Measurements from ENCODE around the gene WDFY4.

The WDFY4 gene

GRCh38 chr10:48648172-48648942, 36.3 kb upstream of the WDFY4 start:
- peaks cover 0 to 16% of the 10 kb centered on the region in 2 donors for H3K4me1 Mint-ChIP-seq (ENCODE audit: low read depth in 2 of 2)
- no peaks in the 10 kb centered on the region for H3K36me3 Mint-ChIP-seq (ENCODE audit: insufficient read depth)
- DNase-seq (no peak), ATAC-seq (replicated peaks) (no peak)
- H3K9me3 Mint-ChIP-seq = no peaks in the 10 kb centered on the region
- peaks cover 7 to 18% of the 10 kb centered on the region in 2 donors for H3K27me3 Mint-ChIP-seq
- H3K27ac Mint-ChIP-seq = peak overlapping the region in 1 of 2 donors; percentile 80
- no peak overlapping the region for H3K4me3 Mint-ChIP-seq

GRCh38 chr10:48649349-48649944, 35.2 kb upstream of the WDFY4 start:
- DNase-seq (no peak), ATAC-seq (replicated peaks) (no peak)
- peaks cover 8 to 18% of the 10 kb centered on the region in 2 donors for H3K27me3 Mint-ChIP-seq
- no peaks in the 10 kb centered on the region for H3K9me3 Mint-ChIP-seq
- H3K36me3 Mint-ChIP-seq (ENCODE audit: insufficient read depth) = no peaks in the 10 kb centered on the region
- H3K4me3 Mint-ChIP-seq = no peak overlapping the region
- H3K4me1 Mint-ChIP-seq (ENCODE audit: low read depth in 2 of 2) = peaks cover 0 to 16% of the 10 kb centered on the region in 2 donors
- H3K27ac Mint-ChIP-seq = no peak overlapping the region

DNA sequence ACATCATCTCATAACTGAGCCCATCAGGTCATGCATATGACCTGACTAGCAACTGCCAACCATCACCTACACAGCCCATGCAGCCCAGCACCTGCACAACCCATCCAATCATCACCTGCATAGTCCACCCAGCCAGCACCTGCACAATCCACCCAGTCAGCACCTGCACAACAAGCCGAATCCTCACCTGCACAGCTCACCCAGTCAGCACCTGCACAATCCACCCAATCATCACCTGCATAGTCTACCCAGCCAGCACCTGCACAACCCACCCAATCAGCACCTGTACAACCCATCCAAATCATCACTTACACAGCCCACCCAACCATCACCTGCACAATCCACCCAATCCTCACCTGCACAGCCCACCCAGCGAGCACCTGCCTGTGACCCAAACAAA, 33.4 kb upstream of the WDFY4 start:
- DNase-seq (no peak), ATAC-seq (replicated peaks) (no peak)
- H3K27ac Mint-ChIP-seq = no peak overlapping the region
- no peaks in the 10 kb centered on the region for H3K36me3 Mint-ChIP-seq (ENCODE audit: insufficient read depth)
- peaks cover under 1 to 16% of the 10 kb centered on the region in 2 donors for H3K4me1 Mint-ChIP-seq (ENCODE audit: low read depth in 2 of 2)
- H3K27me3 Mint-ChIP-seq = peaks cover 12 to 18% of the 10 kb centered on the region in 2 donors
- no peak overlapping the region for H3K4me3 Mint-ChIP-seq
- no peaks in the 10 kb centered on the region for H3K9me3 Mint-ChIP-seq

DNA sequence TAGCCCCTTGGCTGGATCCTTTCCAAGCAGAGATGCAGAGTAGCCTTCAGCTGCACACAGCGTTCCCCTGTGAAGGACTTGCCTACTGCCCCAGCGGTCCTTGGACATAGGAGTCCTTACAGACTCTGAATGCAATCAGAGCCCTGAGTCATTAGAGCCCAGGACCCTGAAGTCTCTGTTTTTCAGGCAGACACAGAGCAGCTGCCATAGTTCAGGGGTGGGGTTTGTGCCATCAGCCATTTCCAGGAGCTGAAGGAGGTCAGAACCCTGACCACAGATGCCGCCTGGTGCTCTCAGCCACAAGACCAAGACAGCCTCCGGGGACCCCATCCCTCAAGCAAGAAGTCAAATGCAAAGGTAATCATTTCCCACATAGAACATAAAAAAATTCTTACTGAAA, 32.8 kb upstream of the WDFY4 start:
- Mint-ChIP-seq H3K27ac (no peak overlapping the region), H3K4me3 (no peak overlapping the region), H3K9me3 (no peaks in the 10 kb centered on the region), H3K4me1 (ENCODE audit: low read depth in 2 of 2) (peaks cover 5 to 20% of the 10 kb centered on the region in 2 donors), H3K36me3 (ENCODE audit: insufficient read depth) (no peaks in the 10 kb centered on the region), H3K27me3 (peaks cover 12 to 18% of the 10 kb centered on the region in 2 donors)
- ATAC-seq (replicated peaks) = no peak
- no peak for DNase-seq

DNA sequence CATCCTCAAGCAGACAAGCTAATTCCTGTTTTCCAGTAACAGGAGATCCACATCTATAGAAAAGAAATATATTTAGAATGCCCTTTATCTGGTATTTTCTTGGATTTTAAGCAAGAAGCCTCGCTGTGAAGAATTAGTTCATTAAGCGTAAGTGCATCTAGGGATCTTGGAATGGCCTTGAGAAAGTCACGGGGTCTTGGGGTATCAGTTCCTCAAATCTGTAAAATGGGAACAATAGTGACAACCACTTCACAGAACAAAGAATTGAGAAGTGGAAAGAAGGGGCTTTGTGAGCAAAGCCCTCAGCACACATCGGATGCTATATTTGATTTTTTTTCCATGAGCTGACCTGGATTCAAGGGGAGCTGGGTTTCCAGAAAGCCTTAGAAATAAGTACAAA, 32.3 kb upstream of the WDFY4 start:
- H3K27me3 Mint-ChIP-seq = peaks cover 12 to 18% of the 10 kb centered on the region in 2 donors
- H3K4me3 Mint-ChIP-seq = no peak overlapping the region
- H3K36me3 Mint-ChIP-seq (ENCODE audit: insufficient read depth) = no peaks in the 10 kb centered on the region
- DNase-seq = no peak
- H3K4me1 Mint-ChIP-seq (ENCODE audit: low read depth in 2 of 2) = peaks cover 5 to 20% of the 10 kb centered on the region in 2 donors
- H3K9me3 Mint-ChIP-seq = no peaks in the 10 kb centered on the region
- no peak overlapping the region for H3K27ac Mint-ChIP-seq
- ATAC-seq (replicated peaks) = no peak

DNA sequence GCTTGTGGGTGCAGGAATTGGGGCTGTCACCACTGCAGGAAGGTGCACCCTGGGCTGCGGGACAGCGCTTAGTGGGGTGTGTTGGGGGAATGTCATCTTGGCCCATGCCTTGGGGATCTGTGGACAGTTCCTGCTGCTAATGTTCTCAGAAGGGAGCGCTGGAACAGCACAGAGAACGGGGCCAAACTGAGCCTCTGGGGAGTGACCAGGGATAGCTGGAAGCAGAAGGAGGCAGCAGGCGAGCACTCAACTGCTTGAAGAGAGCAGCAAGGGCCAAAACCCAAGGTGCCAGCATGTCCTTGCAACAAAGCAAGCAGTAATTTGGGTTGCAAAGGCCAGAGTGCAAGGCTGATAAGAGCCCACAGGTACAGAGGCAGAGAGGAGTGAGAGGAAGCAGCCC, 31.3 kb upstream of the WDFY4 start:
- Mint-ChIP-seq H3K9me3 (no peaks in the 10 kb centered on the region), H3K27ac (no peak overlapping the region), H3K36me3 (ENCODE audit: insufficient read depth) (no peaks in the 10 kb centered on the region), H3K27me3 (peaks cover 17% of the 10 kb centered on the region in 2 donors), H3K4me3 (no peak overlapping the region), H3K4me1 (ENCODE audit: low read depth in 2 of 2) (peaks cover 10 to 19% of the 10 kb centered on the region in 2 donors)
- DNase-seq = no peak
- ATAC-seq (replicated peaks) = no peak

- Mint-ChIP-seq H3K9me3 (no peaks in the 10 kb centered on the region), H3K27me3 (peaks cover 22 to 23% of the 10 kb centered on the region in 2 donors), H3K27ac (no peak overlapping the region), H3K4me1 (ENCODE audit: low read depth in 2 of 2) (peaks cover 11 to 19% of the 10 kb centered on the region in 2 donors), H3K36me3 (ENCODE audit: insufficient read depth) (no peaks in the 10 kb centered on the region), H3K4me3 (peak overlapping the region in 1 of 2 donors; percentile 15)
- ATAC-seq (replicated peaks) (no peak), DNase-seq (no peak)
These were observed 30.6 kb upstream of the WDFY4 start for GRCh38 chr10:48653944-48654698.

DNA sequence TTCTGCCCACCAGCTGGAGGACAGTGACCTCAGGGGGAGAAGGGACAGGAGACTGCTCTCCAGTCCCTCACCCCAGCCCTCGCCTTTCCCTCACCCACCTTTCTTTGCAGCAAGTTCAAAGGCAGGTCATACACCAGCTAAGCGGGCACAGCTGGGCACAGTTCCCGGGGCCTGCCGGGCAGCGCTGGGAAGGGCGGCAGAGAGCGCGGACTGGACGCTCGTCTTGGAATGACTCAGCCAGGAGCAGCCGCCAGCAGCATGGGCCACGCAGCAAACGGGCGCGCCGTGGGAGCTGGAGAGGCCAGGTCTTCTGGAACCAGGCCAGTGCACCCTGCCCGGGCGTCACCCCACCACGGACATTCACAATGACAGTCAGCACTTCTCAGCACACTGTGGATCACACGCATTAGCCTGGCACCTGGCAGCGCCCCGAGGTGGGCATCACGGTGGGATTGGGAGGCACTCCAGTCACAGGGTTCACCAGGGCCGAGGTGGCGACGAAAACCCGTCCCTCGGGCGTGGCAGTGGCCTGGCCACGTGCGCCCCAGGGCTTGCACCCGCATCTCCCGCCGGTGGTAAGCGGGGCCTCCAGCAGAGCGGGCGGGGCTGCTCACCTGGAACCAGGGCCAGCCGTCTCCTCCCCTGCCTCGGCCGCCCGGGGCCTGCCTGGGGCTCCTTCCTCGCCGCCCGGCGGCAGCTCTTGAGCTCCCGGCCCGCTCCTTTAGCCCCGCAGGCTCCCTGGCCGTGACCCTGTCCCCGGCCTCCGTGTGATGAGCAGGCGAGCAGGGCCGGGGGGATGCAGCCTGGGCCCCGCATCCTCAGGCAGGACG, 29.0 kb upstream of the WDFY4 start:
- H3K27ac Mint-ChIP-seq = no peak overlapping the region
- H3K27me3 Mint-ChIP-seq = peaks cover 22 to 23% of the 10 kb centered on the region in 2 donors
- DNase-seq (no peak), ATAC-seq (replicated peaks) (peak; percentile 26)
- peak overlapping the region in 1 of 2 donors; percentile 78 for H3K4me3 Mint-ChIP-seq
- no peaks in the 10 kb centered on the region for H3K36me3 Mint-ChIP-seq (ENCODE audit: insufficient read depth)
- peaks cover 11 to 19% of the 10 kb centered on the region in 2 donors for H3K4me1 Mint-ChIP-seq (ENCODE audit: low read depth in 2 of 2)
- no peaks in the 10 kb centered on the region for H3K9me3 Mint-ChIP-seq

- DNase-seq = peak; percentile 67 to 82 (median 76)
- Mint-ChIP-seq H3K9me3 (no peaks in the 10 kb centered on the region), H3K36me3 (ENCODE audit: insufficient read depth) (no peaks in the 10 kb centered on the region), H3K4me3 (peak overlapping the region; percentile 74 to 78), H3K27me3 (peaks cover 18% of the 10 kb centered on the region in 2 donors), H3K4me1 (ENCODE audit: low read depth in 2 of 2) (peaks cover 11 to 17% of the 10 kb centered on the region in 2 donors), H3K27ac (no peak overlapping the region)
- peak; percentile 93 for ATAC-seq (replicated peaks)
These were observed 28.3 kb upstream of the WDFY4 start for GRCh38 chr10:48656241-48656913.

DNA sequence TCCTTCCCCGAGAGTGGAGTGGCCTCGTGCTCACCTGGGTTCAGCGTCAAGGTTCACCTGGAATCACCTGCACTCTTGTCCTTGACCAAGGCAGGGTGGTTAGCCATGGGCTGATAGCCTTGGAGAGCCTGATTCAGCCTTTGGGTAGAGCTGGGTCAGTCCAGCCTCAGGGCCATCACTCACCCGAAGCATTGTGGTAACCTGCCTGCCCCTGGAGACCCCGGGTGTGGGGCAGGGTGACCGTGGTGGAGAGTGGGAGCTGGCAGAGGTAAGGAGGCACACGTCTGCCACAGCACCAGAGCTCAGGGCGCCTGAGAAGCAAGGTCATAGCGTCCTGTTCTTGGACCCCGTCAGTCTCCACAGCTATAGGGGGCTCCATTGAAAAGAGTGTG, 27.8 kb upstream of the WDFY4 start:
- Mint-ChIP-seq H3K36me3 (ENCODE audit: insufficient read depth) (no peaks in the 10 kb centered on the region), H3K4me3 (peak overlapping the region; percentile 74 to 78), H3K27me3 (peaks cover 12 to 14% of the 10 kb centered on the region in 2 donors), H3K4me1 (ENCODE audit: low read depth in 2 of 2) (peaks cover 11 to 12% of the 10 kb centered on the region in 2 donors), H3K27ac (no peak overlapping the region), H3K9me3 (no peaks in the 10 kb centered on the region)
- ATAC-seq (replicated peaks) (no peak), DNase-seq (no peak)

- ATAC-seq (replicated peaks) (no peak), DNase-seq (no peak)
- no peaks in the 10 kb centered on the region for H3K9me3 Mint-ChIP-seq
- peaks cover 11 to 12% of the 10 kb centered on the region in 2 donors for H3K4me1 Mint-ChIP-seq (ENCODE audit: low read depth in 2 of 2)
- H3K27me3 Mint-ChIP-seq = peaks cover 12 to 14% of the 10 kb centered on the region in 2 donors
- H3K4me3 Mint-ChIP-seq = no peak overlapping the region
- no peaks in the 10 kb centered on the region for H3K36me3 Mint-ChIP-seq (ENCODE audit: insufficient read depth)
- no peak overlapping the region for H3K27ac Mint-ChIP-seq
These were observed 27.3 kb upstream of the WDFY4 start for GRCh38 chr10:48657416-48657815.

- Mint-ChIP-seq H3K9me3 (no peaks in the 10 kb centered on the region), H3K36me3 (ENCODE audit: insufficient read depth) (no peaks in the 10 kb centered on the region), H3K4me3 (no peak overlapping the region), H3K4me1 (ENCODE audit: low read depth in 2 of 2) (peaks cover 11 to 12% of the 10 kb centered on the region in 2 donors), H3K27ac (no peak overlapping the region), H3K27me3 (peaks cover 12 to 14% of the 10 kb centered on the region in 2 donors)
- ATAC-seq (replicated peaks) (no peak), DNase-seq (peak; percentile 22 to 37 (median 37))
These were observed 26.3 kb upstream of the WDFY4 start for GRCh38 chr10:48658243-48658974.

Measured in effector memory CD8-positive, alpha-beta T cell (primary cell).